GM12801 (cell line): ENCODE data around the gene PSTK.

Experiments used
- TF ChIP-seq, protein P1 (sequence below): IDR thresholded peaks from one replicate; pipeline ENCODE4 v1.5.1; 2011; ENCODE audit warnings: control low read depth; ENCODE audit not compliant: insufficient read length; ENCODE audit errors: extremely low read depth

PSTK gene

DNA sequence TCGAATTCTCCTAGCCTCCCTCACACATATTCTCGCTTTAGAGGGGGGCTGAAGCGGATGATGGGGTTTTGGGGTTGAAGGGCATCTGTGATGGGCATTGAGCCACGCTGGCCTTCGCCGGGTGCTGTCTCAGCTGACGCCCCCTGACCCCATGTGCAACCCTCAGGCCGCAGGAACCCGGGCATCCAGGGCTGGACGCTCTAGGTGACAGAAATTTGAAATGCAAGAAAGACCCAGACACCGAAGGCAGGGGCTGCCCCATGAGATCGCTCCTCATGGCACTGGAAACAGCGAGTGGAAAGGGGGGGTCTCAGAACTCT, 25.5 kb upstream of the PSTK start:
- TF ChIP-seq, protein P1, sequence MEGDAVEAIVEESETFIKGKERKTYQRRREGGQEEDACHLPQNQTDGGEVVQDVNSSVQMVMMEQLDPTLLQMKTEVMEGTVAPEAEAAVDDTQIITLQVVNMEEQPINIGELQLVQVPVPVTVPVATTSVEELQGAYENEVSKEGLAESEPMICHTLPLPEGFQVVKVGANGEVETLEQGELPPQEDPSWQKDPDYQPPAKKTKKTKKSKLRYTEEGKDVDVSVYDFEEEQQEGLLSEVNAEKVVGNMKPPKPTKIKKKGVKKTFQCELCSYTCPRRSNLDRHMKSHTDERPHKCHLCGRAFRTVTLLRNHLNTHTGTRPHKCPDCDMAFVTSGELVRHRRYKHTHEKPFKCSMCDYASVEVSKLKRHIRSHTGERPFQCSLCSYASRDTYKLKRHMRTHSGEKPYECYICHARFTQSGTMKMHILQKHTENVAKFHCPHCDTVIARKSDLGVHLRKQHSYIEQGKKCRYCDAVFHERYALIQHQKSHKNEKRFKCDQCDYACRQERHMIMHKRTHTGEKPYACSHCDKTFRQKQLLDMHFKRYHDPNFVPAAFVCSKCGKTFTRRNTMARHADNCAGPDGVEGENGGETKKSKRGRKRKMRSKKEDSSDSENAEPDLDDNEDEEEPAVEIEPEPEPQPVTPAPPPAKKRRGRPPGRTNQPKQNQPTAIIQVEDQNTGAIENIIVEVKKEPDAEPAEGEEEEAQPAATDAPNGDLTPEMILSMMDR: no peak

DNA sequence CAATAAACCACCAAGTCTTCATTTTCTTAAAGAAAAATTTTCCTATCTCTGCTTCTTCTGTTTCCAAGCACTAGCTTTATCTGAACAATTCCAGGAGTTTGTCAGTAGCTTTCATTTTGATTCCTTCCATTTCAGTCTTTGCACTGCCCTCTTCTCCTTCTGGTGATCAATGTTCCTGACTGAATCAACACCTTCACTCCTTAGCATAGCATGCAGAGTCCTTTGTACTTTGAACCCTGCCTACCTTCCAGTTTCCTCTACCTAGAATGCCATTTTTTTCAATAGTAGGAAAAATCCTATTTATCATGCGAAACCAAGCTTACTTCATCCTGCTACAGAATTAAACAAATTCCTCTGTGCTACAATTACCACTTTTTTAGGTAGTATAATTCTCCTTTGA, 24.3 kb upstream of the PSTK start:
- TF ChIP-seq, protein P1: no peak

DNA sequence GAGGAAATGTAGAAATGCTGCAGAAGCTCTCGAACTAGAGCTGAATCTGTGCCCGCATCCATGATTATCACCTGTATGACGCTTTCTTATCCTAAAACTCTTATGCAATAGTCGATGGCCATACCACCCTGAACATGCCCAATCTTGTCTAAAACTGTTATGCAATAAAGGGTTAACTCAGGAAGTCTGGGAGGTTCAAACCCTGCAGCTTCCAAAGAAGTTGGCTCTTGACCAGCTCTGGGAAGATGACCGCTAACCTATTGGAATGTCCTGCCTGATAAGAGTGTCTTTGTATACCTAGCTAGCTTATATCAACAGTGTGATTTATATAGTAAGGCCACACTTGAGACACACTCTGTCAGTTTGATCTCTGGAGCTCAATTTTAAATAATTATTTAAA, 22.7 kb upstream of the PSTK start:
- TF ChIP-seq, protein P1: no peak

DNA sequence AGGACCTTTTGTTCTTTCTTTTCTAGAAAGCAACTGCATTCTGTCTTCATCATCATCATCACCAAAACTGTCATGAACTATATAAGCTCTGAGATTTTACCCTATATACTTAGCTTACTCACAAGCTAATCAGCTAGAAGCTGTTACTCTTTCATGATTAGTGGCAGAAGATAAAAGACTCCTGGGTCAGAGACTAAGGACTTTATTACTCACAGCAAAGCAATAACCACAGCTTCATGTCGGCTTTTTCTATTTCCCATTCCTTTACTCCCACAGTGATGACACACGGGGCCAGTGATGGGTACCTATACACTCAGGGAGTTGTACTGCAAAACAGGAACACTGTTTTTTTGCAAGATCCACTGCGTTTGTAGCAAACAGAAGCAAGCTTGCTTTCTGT, 17.8 kb upstream of the PSTK start:
- TF ChIP-seq, protein P1: no peak

DNA sequence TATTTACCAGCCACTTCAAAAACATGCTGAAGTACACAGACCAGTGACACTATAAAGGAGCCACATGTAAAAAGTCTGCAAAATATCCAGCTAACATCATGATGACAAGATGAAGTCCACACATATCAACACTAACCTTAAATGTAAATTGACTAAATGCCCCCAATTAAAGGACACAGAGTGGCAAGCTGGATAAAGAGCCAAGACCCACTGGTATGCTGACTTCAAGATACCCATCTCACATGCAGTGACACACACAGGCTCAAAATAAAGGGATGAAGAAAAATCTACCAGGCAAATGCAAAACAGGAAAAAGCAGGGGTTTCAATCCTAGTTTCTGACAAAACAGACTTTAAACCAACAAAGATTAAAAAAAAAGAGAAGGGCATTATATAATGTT, 13.3 kb upstream of the PSTK start:
- TF ChIP-seq, protein P1: no peak

DNA sequence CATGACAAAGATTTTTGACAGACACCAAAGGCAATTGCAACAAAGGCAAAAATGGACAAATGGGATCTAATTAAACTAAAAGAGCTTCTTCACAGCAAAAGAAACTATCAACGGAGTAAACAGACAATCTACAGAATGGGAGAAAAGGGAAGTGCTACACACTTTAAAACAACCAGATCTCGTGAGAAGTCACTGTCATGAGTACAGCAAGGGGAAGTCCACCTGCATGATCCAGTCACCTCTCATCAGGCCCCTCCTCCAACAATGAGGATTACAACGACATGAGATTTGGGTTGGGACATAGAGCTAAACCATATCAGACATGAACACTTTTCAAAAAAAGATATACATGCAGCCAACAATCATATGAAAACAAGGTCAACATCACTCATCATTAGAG, 11.5 kb upstream of the PSTK start:
- TF ChIP-seq, protein P1: no peak

DNA sequence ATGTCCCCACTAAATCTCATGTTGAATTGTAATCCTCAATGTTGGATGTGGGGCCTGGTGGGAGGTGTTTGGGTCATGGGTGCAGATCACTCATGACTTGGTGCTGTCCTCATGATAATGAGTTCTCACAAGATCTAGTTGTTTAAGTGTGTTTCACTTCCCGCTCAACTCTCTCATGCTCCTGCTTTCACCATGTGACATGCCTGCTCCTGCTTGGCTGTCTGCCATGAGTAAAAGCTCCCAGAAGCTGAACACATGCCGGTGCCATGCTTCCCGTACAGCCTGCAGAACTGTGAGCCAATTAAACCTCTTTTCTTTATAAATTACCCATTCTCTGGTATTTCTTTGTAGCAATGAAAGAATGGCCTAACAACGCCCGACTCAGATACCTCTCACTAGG, 6.2 kb upstream of the PSTK start:
- TF ChIP-seq, protein P1: no peak

DNA sequence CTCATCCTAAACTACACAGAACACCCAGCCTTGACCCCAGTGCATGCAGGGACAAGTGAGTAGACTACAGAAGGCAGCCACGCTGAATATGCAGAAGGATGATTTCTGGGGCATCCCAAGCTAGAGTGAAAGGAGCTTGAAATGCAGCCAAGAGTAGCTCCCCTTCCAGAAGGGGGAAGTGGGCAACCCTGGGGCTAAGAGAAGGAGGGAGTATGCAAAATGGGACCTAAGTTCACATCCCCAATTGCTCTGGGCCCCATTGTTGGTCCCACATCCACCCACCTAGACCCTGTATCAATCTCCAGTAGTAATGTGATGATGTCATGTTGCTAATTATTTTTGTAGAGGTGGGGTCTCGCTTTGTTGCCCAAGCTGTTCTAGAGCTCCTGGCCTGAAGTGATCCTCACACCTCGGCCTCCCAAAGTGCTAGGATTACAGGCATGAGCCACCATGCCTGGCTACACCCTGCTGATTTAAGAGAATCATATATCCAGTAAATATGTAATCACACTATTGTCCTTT, 5.6 kb upstream of the PSTK start:
- TF ChIP-seq, protein P1: no peak
